H1 (cell line): ENCODE measurements around the gene ZNF414. TPM values are rescaled to one million over a fixed set of nuclear protein-coding genes. Genes with fewer than 3 reads are reported as not detected.

ENCODE experiments used
- CREB1 ChIP-seq: IDR thresholded peaks from 2 replicates; pipeline ENCODE4 v1.6.1; 2012; ENCODE audit warnings: inconsistent platforms
- POLR2AphosphoS5 ChIP-seq: IDR thresholded peaks from 2 replicates; pipeline ENCODE4 v1.6.1; 2011; ENCODE audit warnings: low read depth, low read length
- USF2 ChIP-seq: IDR thresholded peaks from 2 replicates; pipeline ENCODE4 v1.6.1; 2011; ENCODE audit warnings: low read length, improper control_type of control experiment
- ZNF274 ChIP-seq: IDR thresholded peaks from 2 replicates; pipeline ENCODE4 v1.7.0; 2012; ENCODE audit warnings: low read length, borderline replicate concordance; ENCODE audit errors: extremely low read depth
- polyA plus RNA-seq, 7 experiments: library from polyadenylated mRNA; depleted of rRNA in 3 of 7; stranded (reverse) in 5 of 7; unstranded in 2 of 7; fragments of >200 nt in 5 of 7; fragments of 200-250 nt in 2 of 7; gene quantifications; 1 replicate in 5 of 7; 2 replicates in 1 of 7; 4 replicates in 1 of 7; pipeline versions ENCODE4 v1.2.1 to v1.2.3, GENCODE V29; 2011 to 2013; ENCODE audit warnings: missing spikeins in 2 of 7, mixed read lengths in 2 of 7
- total RNA-seq: library from RNA; stranded (reverse); fragmentation: NEBNext Ultra II Directional; extraction: Animal tissue kit (Norgen Biotek cat#: 25700); gene quantifications from 2 replicates; pipeline ENCODE4 v1.2.1, GENCODE V29; 2021

ZNF414 gene
- total and polyA plus RNA-seq, 2 of the 8 experiments (the other 6 are each of a cell fraction or from before 2014, with no cell fraction given), result 9.7 to 26.8 TPM

DNA sequence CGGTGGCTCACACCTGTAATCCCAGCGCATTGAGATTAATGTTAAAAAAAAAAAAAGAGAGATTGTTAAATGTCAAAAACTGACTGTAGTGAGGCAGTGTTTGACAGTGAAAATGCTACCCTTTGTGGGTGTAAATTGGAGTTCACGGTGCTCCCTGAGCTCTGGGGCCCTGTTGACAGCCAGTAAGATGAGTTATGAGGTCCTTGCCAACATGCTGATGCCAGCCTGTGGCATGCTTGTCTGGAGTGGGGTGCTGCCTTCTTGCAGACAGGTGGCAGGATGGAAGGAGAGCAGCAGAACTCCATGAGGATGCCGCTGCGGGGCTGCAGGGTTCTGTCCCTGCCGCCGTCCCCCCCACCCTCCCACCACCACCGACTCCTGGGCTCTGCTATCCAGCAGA lies 37.4 kb downstream of the ZNF414 start (continued):
- TF ChIP-seq USF2, result no peak
- no peak for TF ChIP-seq POLR2AphosphoS5
- no peak for TF ChIP-seq ZNF274
- no peak for TF ChIP-seq CREB1
